Fibroblast of villous mesenchyme (primary cell): ENCODE results near the gene ERC1. TPM values are rescaled to one million over a fixed set of nuclear protein-coding genes. Genes with fewer than 3 reads are reported as not detected.
"Not testable (repeated sequence)": the region's sequence is repeated elsewhere in the genome, so short reads cannot be mapped to it uniquely, and the experiment has no call there.

ENCODE experiments used
- DNase-seq: peaks from one replicate; pipeline ENCODE4 v3.0.0-alpha.2; 2010; ENCODE audit warnings: low read depth
- H3K4me3 ChIP-seq: 2 replicates; pipeline ENCODE4 v1.5.1; 2011; ENCODE audit warnings: low read depth, mild to moderate bottlenecking, low read length
- CTCF ChIP-seq: IDR thresholded peaks from 2 replicates; pipeline ENCODE4 v1.5.1; 2012; ENCODE audit warnings: low read depth, mild to moderate bottlenecking, low read length; ENCODE audit not compliant: insufficient read depth
- total RNA-seq: library from RNA; depleted of rRNA; stranded (reverse); fragments of >200 nt; gene quantifications from 2 replicates; pipeline ENCODE4 v1.2.3, GENCODE V29; 2012

The ERC1 gene
- total RNA-seq, 1 donor: 49.7 TPM

GRCh38 chr12:1347294-1347693 is 356.3 kb downstream of the ERC1 start:
- H3K4me3 ChIP-seq: no peak overlapping the region
- no peak for TF ChIP-seq CTCF
- no peak for DNase-seq

GRCh38 chr12:1348606-1349005 is 357.6 kb downstream of the ERC1 start:
- no peak overlapping the region for H3K4me3 ChIP-seq
- no peak for DNase-seq
- no peak for TF ChIP-seq CTCF

DNA sequence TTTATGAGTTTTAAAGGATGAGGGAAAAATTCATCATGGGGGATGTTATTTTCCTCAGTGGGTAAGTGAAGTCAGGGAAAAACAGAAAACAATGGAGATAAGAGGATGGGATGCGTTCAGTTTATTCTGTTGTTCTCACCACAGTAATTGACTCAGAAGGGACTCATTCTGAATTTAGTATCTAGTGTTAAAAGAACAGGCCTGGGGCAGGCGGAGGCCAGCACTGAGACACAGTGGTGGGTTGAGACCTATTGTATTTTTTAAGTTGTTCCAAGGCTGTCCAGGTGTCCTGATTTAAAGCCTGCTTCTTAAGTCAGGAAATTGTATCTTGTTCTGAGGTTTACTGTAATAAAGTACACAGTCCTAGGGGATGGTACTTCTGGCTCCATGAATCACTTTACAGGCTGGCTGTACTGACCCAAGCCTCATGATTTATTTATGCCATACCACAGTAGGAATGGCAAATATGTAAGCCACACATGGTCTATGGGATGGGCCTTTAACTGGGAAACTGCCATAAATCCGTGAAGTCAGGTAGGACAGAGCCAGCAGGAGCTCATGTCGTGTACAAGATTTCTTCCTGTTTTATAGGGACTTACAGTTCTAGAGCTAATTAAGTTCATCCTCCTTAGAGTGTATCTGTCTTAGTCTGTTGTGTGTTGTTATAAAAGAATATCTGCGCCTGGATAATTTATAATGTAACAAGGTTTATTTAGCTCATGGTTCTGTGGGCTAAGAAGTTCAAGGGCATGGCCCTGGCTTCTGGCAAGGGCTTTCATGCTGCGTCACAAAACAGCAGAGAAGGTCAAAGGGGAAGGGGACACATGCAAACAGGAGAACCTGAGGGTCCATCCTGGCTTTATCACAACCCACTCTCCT is 359.3 kb downstream of the ERC1 start:
- no peak overlapping the region for H3K4me3 ChIP-seq
- TF ChIP-seq CTCF: no peak
- peak; percentile 89 for DNase-seq

- no peak for DNase-seq
- TF ChIP-seq CTCF: no peak
Measured at GRCh38 chr12:1350934-1351240, 359.9 kb downstream of the ERC1 start.

DNA sequence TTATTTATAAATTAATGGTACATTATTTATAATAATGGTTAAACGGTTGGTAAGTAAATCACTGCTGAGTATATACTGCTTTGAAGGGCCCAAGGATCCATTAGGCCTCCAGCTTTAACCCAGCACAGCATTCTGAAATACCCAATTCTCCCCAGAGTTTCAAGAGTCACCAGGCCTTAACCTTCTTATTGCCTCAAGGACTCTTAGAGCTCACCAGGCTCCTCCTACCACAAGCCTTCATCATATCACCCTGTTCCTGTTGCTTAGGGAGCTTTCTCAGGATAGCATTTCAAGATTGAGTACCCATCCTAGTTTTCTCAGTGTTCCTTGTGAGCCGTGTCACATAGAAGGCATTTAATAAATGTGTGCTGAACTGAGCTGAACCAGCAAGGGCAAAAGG is 360.9 kb downstream of the ERC1 start:
- no peak for DNase-seq
- H3K4me3 ChIP-seq: no peak overlapping the region
- TF ChIP-seq CTCF: no peak

More at GRCh38 chr12:1350934-1351240, 359.9 kb downstream of the ERC1 start:
- no peak overlapping the region for H3K4me3 ChIP-seq

DNA sequence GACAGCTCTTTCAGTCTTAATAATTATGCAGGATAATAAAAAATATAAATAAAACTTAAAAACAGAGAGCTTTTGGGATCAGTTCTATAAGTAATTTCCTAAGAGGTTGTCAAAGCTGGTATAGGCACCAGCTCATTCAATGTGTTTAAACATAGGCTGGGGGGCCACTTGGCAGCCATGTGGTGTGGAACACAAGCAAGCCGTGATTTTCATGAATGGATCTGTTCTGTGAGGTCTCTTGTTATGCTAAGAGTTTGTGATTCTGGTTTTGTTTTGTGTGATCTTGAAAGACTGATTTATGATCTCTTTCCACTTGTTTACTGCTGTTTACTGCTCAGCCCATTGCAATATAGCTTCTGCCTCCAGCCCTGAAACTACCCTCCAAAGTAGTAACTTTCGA is 362.4 kb downstream of the ERC1 start:
- TF ChIP-seq CTCF: no peak
- DNase-seq: no peak
- no peak overlapping the region for H3K4me3 ChIP-seq

DNA sequence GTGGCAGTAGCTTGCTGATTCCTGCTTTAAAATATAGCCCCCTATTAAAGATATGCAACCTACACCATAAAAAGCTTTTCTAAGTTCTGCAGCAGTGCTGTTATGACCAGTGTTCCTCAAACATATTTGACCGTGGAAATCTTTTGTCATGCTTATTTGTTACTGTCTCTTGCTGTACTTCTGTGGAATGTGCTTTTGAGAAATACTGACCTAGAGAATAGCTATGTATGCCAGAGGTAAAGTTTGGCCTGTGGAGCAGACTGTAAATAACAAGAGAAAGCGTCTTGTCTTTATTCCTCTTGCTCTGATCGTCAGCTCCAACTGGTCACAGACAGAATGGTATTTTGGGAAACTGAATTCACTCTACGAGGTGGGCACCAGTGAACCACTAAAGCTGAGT is 364.4 kb downstream of the ERC1 start:
- DNase-seq: no peak
- no peak overlapping the region for H3K4me3 ChIP-seq
- no peak for TF ChIP-seq CTCF

DNA sequence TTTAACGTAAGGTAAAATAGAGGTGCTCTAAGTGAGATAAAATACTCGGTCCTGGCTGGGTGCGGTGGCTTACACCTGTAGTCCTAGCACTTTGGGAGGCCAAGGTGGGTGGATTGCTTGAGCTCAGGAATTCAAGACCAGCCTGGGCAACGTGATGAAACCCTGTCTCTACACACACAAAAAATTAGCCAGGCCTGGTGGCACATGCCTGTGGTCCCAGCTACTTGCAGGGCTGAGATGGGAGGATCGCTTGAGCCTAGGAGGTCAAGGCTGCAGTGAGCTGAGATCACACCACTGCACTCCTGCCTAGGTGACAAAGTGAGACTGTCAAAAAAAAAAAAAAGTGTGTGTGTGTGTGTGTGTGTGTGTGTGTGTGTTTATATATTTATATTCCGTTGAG is 364.8 kb downstream of the ERC1 start:
- not testable (repeated sequence) for H3K4me3 ChIP-seq, DNase-seq
